T-cell (primary cell): ENCODE measurements around the gene ZNF836. TPM values are rescaled to one million over a fixed set of nuclear protein-coding genes. Genes with fewer than 3 reads are reported as not detected.

Experiments used
- ATAC-seq, 4 experiments: fragments of 200-7000 bp in 3 of 4; fragments of 150-1000 bp in 1 of 4; cut with Tn5 transposase; replicated peaks in 1 of 4; 1 replicate in 3 of 4; 2 replicates in 1 of 4; pipeline ENCODE4 v1.10.0; 2021; ENCODE audit warnings: moderate library complexity in 3 of 4, mild to moderate bottlenecking in 2 of 4, moderate number of reproducible peaks in 1 of 4
- CTCF ChIA-PET, 2 donors: fragments of 300-600 bp; sonication (Branson Sonifier 250); formaldehyde crosslinking; loops; one replicate each; lab custom pipeline; 2022; ENCODE audit warnings: antibody characterized with exemption in 2 of 2; lab: Charles Lee
- POLR2A ChIA-PET, 2 donors: fragments of 300-600 bp; sonication (Branson Sonifier 250); formaldehyde crosslinking; loops; one replicate each; lab custom pipeline; 2022; ENCODE audit warnings: antibody characterized with exemption in 2 of 2; lab: Charles Lee
- DNase-seq, 35 experiments: peaks; one replicate each; pipeline versions ENCODE4 v3.0.0 to v3.0.0-alpha.2; 2013 to 2023
- H3K27ac ChIP-seq: one replicate; pipeline ENCODE4 v1.5.1; 2013; ENCODE audit warnings: low read length
- H3K27me3 ChIP-seq, 2 experiments: replicated peaks in 1 of 2; 1 replicate in 1 of 2; 2 replicates in 1 of 2; pipeline versions ENCODE4 v1.6.1 to v1.7.0; 2013; ENCODE audit warnings: low read length in 1 of 2, mixed read lengths in 1 of 2; ENCODE audit not compliant: control insufficient read depth in 2 of 2, insufficient read depth in 2 of 2; ENCODE audit errors: extremely low read depth in 1 of 2
- H3K36me3 ChIP-seq, 2 donors: 1 replicate in 1 of 2; 2 replicates in 1 of 2; pipeline versions ENCODE4 v1.6.1 to v1.7.0; 2013; ENCODE audit warnings: low read length in 1 of 2; ENCODE audit not compliant: control insufficient read depth in 2 of 2, insufficient read depth in 1 of 2; ENCODE audit errors: extremely low read depth in 1 of 2
- H3K4me1 ChIP-seq, 2 experiments: 1 replicate in 1 of 2; 2 replicates in 1 of 2; pipeline versions ENCODE4 v1.6.1 to v1.7.0; 2013; ENCODE audit warnings: low read length in 2 of 2, mixed read lengths in 1 of 2; ENCODE audit not compliant: insufficient read depth in 2 of 2, control insufficient read depth in 1 of 2; ENCODE audit errors: extremely low read depth in 1 of 2
- H3K4me3 ChIP-seq, 2 donors: 1 replicate in 1 of 2; 2 replicates in 1 of 2; pipeline versions ENCODE4 v1.5.1 to v1.7.0; 2013; ENCODE audit warnings: mild to moderate bottlenecking in 2 of 2, low read length in 1 of 2, moderate library complexity in 1 of 2; ENCODE audit not compliant: control insufficient read depth in 1 of 2; ENCODE audit errors: extremely low read depth in 1 of 2
- H3K9me3 ChIP-seq: 2 replicates; pipeline ENCODE4 v1.7.0; 2013
- H3K27ac Mint-ChIP-seq, 2 donors: one replicate each; pipeline ENCODE4 v1.8.0; 2020 to 2021; ENCODE audit warnings: mild to moderate bottlenecking in 2 of 2, mixed read lengths in 2 of 2
- H3K27me3 Mint-ChIP-seq, 2 donors: one replicate each; pipeline ENCODE4 v1.8.0; 2021 to 2022; ENCODE audit warnings: mixed read lengths in 2 of 2
- H3K36me3 Mint-ChIP-seq: one replicate; pipeline ENCODE4 v1.8.0; 2021; ENCODE audit warnings: mixed read lengths
- H3K4me1 Mint-ChIP-seq, 3 donors: one replicate each; pipeline ENCODE4 v1.8.0; 2020 to 2022; ENCODE audit warnings: mixed read lengths in 3 of 3, mild to moderate bottlenecking in 1 of 3
- H3K4me3 Mint-ChIP-seq, 3 donors: one replicate each; pipeline ENCODE4 v1.8.0; 2020 to 2022; ENCODE audit warnings: mild to moderate bottlenecking in 3 of 3, mixed read lengths in 3 of 3, moderate library complexity in 3 of 3
- H3K9me3 Mint-ChIP-seq, 3 donors: one replicate each; pipeline ENCODE4 v1.8.0; 2020 to 2022; ENCODE audit warnings: mixed read lengths in 3 of 3
- WGBS: methylation state at CpG from one replicate; pipeline ENCODE4 v1.1.5; 2013; ENCODE audit warnings: missing lambda C conversion rate; ENCODE audit not compliant: insufficient coverage; 5-methylcytosine and 5-hydroxymethylcytosine counted together
- total RNA-seq, 35 experiments: library from RNA in 6 of 35; stranded (reverse) in 6 of 35; fragments of 120-200 nt in 1 of 35; gene quantifications; one replicate each; pipeline versions ENCODE4 v1.2.1 to v1.2.4 and lab custom pipeline; 2013 to 2026

ZNF836 gene
- total RNA-seq, 5 donors from 2014 or later (not counting 1 experiment from before 2014, with no cell fraction given) = 27.6 to 43.9 (median 35.0) TPM

- ChIA-PET POLR2A (no interaction called here), CTCF (no interaction called here)
- peaks cover 60% of the 10 kb centered on the region for H3K9me3 ChIP-seq
- no peak overlapping the region for H3K27ac ChIP-seq
- no peaks in the 10 kb centered on the region for H3K4me1 ChIP-seq
- H3K27me3 Mint-ChIP-seq = no peaks in the 10 kb centered on the region
- peaks cover 22 to 78% (median 74%) of the 10 kb centered on the region in 3 donors for H3K9me3 Mint-ChIP-seq
- H3K36me3 ChIP-seq = peaks cover 13 to 38% of the 10 kb centered on the region in 2 donors
- no peak overlapping the region for H3K4me3 ChIP-seq
- 99% methylated on average over 11 of the region's 12 CpGs for WGBS
- no peak for ATAC-seq
- peaks cover 69% of the 10 kb centered on the region for H3K36me3 Mint-ChIP-seq
- DNase-seq = no peak
- no peak overlapping the region for H3K27ac Mint-ChIP-seq
- no peaks in the 10 kb centered on the region for H3K4me1 Mint-ChIP-seq
- no peaks in the 10 kb centered on the region for H3K27me3 ChIP-seq
- H3K4me3 Mint-ChIP-seq = no peak overlapping the region
Observed at GRCh38 chr19:52115526-52116053, 55.8 kb downstream of the ZNF836 start.

DNA sequence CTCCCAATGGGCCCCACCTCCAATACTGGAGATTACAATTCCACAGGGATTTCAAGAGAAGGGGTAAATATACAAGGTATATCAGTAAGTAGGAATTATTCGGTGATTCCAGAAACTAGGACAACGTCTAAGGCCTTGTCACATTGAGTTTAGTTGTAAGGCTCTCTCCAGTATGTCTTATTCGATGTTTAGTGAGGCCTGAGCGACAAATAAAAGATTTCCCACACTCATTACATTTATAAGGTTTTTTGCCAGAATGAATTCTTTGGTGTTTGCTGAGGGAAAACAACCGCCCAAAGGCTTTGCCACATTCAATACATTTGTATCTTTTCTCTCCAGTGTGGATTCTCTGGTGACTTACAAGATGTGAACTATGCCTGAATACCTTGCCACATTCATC lies 56.7 kb downstream of the ZNF836 start:
- Histone ChIP-seq H3K27ac (no peak overlapping the region), H3K4me3 (peak overlapping the region in 1 of 2 donors; percentile 23), H3K4me1 (no peaks in the 10 kb centered on the region), H3K27me3 (no peaks in the 10 kb centered on the region), H3K9me3 (peaks cover 55% of the 10 kb centered on the region), H3K36me3 (peaks cover 13 to 32% of the 10 kb centered on the region in 2 donors)
- ATAC-seq (no peak), DNase-seq (no peak)
- no CpG with 5 or more reads among the region's 5 CpGs for WGBS
- Mint-ChIP-seq H3K4me3 (no peak overlapping the region), H3K9me3 (peaks cover 18 to 76% (median 70%) of the 10 kb centered on the region in 3 donors), H3K27ac (no peak overlapping the region), H3K27me3 (no peaks in the 10 kb centered on the region), H3K4me1 (no peaks in the 10 kb centered on the region), H3K36me3 (peaks cover 66% of the 10 kb centered on the region)
- ChIA-PET POLR2A (no interaction called here), CTCF (no interaction called here)

- ATAC-seq = no peak
Observed at GRCh38 chr19:52112624-52113023, 58.8 kb downstream of the ZNF836 start.

DNA sequence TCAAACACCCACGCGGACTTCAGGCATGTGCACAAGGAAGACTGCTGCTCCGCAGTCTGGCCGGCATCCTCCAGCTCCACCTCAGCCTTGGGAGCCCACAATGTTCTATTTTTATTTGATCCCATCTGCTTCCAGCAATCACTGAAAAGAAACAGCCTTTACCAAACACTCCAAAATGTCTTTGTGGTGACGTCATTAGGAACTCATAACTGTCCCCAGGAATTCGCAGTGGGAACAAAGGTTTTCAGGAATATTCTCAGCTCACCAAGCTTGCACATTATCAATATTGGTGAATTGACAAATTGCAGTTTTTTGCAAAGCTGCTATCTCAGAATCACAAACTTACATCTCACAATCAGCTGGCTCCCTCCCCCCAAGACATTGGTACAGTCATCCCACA lies 60.6 kb downstream of the ZNF836 start:
- Histone ChIP-seq H3K27me3 (no peaks in the 10 kb centered on the region), H3K4me1 (no peaks in the 10 kb centered on the region), H3K36me3 (peaks cover 0 to under 1% of the 10 kb centered on the region in 2 donors), H3K9me3 (peaks cover 29% of the 10 kb centered on the region), H3K27ac (no peak overlapping the region), H3K4me3 (peak overlapping the region in 1 of 2 donors; percentile 18)
- ATAC-seq = no peak
- POLR2A ChIA-PET = no interaction called here
- CTCF ChIA-PET = no interaction called here
- Mint-ChIP-seq H3K27me3 (no peaks in the 10 kb centered on the region), H3K9me3 (peaks cover 21 to 67% (median 59%) of the 10 kb centered on the region in 3 donors), H3K4me3 (no peak overlapping the region), H3K36me3 (peaks cover 42% of the 10 kb centered on the region), H3K27ac (no peak overlapping the region), H3K4me1 (no peaks in the 10 kb centered on the region)
- WGBS = 90% methylated on average over 5 of the region's 6 CpGs
- DNase-seq = no peak

More at GRCh38 chr19:52112624-52113023, 58.8 kb downstream of the ZNF836 start:
- POLR2A ChIA-PET = interaction anchor here in 1 of 2 donors (0.6 kb wide), 1 partner anchor 38 kb away, joined by 17 read pairs; no protein-coding TSS in a partner anchor
- Mint-ChIP-seq H3K27me3 (no peaks in the 10 kb centered on the region), H3K36me3 (peaks cover 50% of the 10 kb centered on the region), H3K27ac (no peak overlapping the region), H3K4me3 (no peak overlapping the region), H3K9me3 (peaks cover 12 to 69% (median 62%) of the 10 kb centered on the region in 3 donors), H3K4me1 (no peaks in the 10 kb centered on the region)
- WGBS = no CpG with 5 or more reads among the region's 3 CpGs
- Histone ChIP-seq H3K9me3 (peaks cover 40% of the 10 kb centered on the region), H3K4me1 (no peaks in the 10 kb centered on the region), H3K4me3 (no peak overlapping the region), H3K36me3 (peaks cover 3 to 12% of the 10 kb centered on the region in 2 donors), H3K27ac (no peak overlapping the region), H3K27me3 (no peaks in the 10 kb centered on the region)
- no peak for DNase-seq
- CTCF ChIA-PET = no interaction called here

Other genes with a start within 250 kb of the ZNF836 start
- 1 to 10 TPM; 1.1 to 8.8 (median 4.7) TPM for gene ZNF613, start 244.1 kb downstream of the ZNF836 start, total RNA-seq
- 10 to 100 TPM; 27.4 to 33.4 (median 29.0) TPM for gene ZNF350, start 184.8 kb downstream of the ZNF836 start, total RNA-seq
- gene ZNF615, start 163.4 kb downstream of the ZNF836 start, total RNA-seq = 10 to 100 TPM; 12.3 to 18.9 (median 16.9) TPM
- gene ZNF614, start 143.2 kb downstream of the ZNF836 start, total RNA-seq = 10 to 100 TPM in 1 of 5 donors, 1 to 10 TPM in 4; 7.5 to 10.1 (median 9.2) TPM
- gene ZNF432, start 122.8 kb downstream of the ZNF836 start, total RNA-seq = 10 to 100 TPM; 12.9 to 22.1 (median 17.3) TPM
- gene ZNF841, start 75.9 kb downstream of the ZNF836 start, total RNA-seq = 10 to 100 TPM; 25.4 to 34.3 (median 32.2) TPM
- gene ZNF616, start 31.7 kb downstream of the ZNF836 start, total RNA-seq = 10 to 100 TPM in 3 of 5 donors, 1 to 10 TPM in 2; 3.6 to 18.3 (median 14.4) TPM
- gene PPP2R1A, start 18.4 kb upstream of the ZNF836 start, total RNA-seq = 100 to 1,000 TPM; 177 to 203 (median 191) TPM
- gene ZNF766, start 98.0 kb upstream of the ZNF836 start, total RNA-seq = 10 to 100 TPM; 40.3 to 46.6 (median 42.0) TPM
- 10 to 100 TPM in 4 of 5 donors, 1 to 10 TPM in 1; 9.3 to 22.1 (median 18.9) TPM for gene ZNF480, start 125.5 kb upstream of the ZNF836 start, total RNA-seq
- gene ZNF610, start 164.6 kb upstream of the ZNF836 start, total RNA-seq = 1 to 10 TPM in 3 of 5 donors, under 1 TPM in 2; 0.51 to 5.4 (median 1.3) TPM
- gene ZNF880, start 198.3 kb upstream of the ZNF836 start, total RNA-seq = 10 to 100 TPM; 15.3 to 31.1 (median 28.5) TPM
- gene ZNF528, start 226.2 kb upstream of the ZNF836 start, total RNA-seq = 10 to 100 TPM; 18.7 to 36.5 (median 32.4) TPM